Stimulated activated CD4-positive, alpha-beta T cell treated with anti-CD3 and anti-CD28 coated beads, Interleukin-1b, Interleukin-23, amount 100 ng/mL, for 24 hours (primary cell): ENCODE results near the gene UBA52.
A peak's percentile ranks its signal among the peaks of the same experiment; 100 is the strongest.
"Not testable (repeated sequence)": the region's sequence is repeated elsewhere in the genome, so short reads cannot be mapped to it uniquely, and the experiment has no call there.

Source experiments
- DNase-seq, 4 experiments: peaks; one replicate each; pipeline ENCODE4 v3.0.0-alpha.2; 2020; ENCODE audit warnings: low read depth in 4 of 4, low spot score in 1 of 4

Gene UBA52

DNA sequence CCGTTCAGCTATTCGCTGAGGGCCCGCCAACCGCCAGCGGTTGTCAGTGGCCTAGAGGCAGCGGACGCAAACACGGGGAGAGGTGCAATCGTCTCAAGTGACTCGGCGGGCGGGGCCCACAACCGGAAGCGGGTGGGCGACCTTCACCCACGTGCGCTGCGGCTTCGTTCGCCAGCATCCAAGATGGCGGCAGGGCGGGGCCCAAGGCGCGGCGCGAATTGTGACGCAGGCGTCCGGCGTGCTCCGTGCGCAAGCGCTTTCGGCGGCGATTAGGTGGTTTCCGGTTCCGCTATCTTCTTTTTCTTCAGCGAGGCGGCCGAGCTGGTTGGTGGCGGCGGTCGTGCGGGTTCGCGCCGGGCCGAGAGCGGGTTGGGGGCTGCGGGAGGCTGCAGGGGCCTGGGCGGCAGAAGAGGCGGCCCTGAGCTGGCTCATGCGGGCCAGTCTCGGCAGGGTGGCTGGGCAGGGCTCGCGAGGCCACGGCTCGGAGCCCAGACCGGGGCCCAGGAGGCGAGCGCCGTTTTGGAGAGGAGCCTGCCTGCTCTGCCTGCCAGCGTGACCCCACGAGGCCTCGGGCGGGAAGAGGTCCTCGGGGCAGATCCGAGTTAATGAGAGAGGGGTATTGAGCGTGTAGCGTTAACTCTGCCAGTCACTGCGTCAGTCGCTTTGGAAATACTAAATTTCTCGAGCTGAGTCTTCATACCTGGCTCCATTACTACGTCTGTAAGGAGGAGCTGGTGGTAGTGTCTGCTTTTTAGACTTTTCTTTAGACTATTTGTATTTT lies at the start of gene UBA52:
UBA52 (plus strand) TSS at position 294 of the 781 bp plus-strand sequence. CDS start 1,444 bp downstream, outside the sequence.
- peak; percentile 95 to 99 (median 98) for DNase-seq

DNA sequence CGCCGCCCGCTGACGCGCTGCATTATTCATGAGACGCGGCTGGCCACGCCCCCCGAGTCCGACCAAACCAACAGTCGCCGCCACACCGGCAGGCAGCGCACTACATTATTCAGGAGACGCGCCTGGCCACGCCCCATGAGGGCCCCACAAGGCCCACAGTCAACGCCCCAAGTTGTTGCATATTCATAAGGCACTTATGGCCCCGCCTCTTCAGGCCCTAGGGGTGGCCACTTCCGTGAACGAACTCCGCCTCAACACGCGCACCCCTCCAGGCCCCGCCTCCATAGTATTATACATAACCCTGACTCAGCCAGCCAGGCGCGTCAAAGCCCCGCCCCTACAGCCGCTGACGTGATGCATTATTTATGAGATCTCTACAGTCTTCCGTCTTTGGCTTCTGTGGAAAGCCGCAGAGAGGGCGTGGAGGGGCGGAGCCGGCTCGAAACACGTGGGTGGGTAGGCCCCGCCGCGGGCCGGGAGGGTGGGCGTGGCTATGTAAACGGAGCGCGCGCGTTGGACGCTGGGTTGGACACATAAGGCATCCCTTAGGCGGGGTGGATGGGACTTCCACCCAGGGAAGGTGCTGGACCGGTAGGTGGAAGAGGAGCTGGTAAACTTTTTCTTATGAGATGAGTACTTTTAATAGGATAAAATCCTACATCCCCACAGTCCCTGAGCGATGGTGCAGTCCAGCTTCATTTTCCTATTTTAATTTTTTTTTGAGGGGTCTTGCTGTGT lies 49.4 kb upstream of the UBA52 start:
- DNase-seq: peak; percentile 100

DNA sequence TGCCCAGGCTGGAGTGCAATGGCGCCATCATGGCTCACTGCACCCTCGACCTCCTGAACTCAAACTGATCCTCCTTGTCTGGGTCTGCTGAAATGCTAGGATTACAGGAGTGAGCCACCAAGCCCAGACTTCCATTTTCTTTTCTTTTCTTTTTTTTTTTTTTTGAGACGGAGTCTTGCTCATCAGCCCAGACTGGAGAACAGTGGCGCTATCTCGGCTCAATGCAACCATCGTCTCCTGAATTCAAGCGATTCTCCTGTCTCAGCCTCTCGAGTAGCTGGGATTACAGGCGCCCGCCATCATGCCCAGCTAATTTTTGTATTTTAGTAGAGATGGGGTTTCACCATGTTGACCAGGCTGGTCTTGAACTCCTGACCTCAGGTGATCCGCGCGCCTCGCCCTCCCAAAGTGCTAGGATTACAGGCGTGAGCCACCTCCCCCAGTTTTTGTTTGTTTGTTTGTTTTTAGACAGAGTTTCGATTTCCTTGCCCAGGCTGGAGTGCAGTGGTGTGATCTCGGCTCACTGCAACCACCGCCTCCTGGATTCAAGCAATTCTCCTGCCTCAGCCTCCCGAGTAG lies 48.7 kb upstream of the UBA52 start:
- DNase-seq: not testable (repeated sequence)

DNA sequence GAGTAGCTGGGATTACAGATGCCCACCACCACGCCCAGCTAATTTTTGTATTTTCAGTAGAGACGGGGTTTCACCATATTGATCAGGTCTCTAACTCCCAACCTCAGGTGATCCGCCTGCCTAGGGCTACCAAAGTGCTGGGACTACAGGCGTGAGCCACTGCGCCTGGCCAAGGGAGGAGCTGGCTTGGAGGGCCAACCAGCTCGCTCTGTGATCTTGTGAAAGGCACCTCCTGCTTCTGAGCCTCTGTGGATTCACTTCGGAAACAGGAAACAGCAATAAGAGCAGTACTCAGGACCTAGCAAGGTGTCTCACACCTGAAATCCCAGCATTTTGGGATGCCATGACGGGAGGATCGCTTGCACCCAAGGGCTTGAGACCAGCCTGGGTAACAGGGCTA lies 47.8 kb upstream of the UBA52 start:
- DNase-seq: no peak

DNA sequence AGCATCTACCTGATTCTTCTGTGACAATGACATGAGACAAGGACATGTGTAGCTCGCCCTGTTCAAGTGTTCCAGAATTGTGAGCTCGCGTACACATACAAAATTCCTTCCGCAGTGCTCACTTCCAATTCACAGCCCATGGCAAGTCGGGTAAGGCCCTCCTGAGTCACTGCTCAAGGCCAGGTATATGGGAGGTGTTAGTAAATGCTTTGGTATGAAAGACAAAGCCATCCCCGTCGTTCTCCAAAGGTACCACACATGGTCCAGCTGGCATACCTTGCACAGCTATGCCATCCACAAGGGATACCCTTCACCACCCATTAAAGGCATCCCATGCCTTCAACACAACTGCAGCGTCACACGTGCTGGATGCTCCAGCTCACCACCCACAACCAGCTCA lies 45.3 kb upstream of the UBA52 start:
- DNase-seq: no peak

DNA sequence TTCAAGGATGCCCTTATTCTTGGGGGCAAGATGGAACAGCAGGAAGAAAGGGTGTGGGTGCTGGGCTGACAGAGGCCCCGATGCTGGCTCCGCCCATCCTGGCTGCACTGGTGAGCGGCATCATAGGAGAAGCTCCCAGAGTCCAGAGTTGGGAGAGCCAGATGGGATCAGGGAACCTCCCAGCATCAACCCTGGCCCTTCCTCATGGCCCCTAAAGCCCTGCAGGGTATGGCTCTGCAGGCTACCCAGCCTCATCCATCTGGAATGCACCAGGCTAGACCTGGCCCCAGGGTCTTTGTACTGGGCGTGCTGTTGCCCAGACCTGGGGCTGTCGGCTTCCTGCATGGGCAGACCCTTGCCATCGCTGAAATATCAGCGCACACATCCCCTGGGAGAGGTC lies 41.9 kb upstream of the UBA52 start:
- DNase-seq: no peak

DNA sequence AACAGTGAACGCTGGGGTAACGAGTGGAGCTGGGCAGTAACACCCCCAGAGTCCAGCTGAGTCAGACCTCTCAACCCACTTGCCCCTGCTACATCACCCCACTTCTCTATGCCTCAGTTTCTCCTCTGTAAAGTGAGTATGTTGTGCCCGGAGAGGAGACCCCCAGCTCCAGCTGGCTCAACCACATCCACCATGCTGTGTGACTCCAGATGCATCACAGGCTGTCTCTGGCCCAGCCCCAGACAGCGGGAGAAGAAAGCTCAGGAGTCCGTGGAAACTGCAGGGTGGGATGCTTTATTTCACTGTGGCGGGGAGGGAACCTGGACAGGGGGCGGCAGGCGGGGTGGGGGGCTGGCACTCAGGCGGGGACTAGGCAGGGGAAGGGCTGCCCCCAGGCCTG lies 40.2 kb upstream of the UBA52 start:
- no peak for DNase-seq

DNA sequence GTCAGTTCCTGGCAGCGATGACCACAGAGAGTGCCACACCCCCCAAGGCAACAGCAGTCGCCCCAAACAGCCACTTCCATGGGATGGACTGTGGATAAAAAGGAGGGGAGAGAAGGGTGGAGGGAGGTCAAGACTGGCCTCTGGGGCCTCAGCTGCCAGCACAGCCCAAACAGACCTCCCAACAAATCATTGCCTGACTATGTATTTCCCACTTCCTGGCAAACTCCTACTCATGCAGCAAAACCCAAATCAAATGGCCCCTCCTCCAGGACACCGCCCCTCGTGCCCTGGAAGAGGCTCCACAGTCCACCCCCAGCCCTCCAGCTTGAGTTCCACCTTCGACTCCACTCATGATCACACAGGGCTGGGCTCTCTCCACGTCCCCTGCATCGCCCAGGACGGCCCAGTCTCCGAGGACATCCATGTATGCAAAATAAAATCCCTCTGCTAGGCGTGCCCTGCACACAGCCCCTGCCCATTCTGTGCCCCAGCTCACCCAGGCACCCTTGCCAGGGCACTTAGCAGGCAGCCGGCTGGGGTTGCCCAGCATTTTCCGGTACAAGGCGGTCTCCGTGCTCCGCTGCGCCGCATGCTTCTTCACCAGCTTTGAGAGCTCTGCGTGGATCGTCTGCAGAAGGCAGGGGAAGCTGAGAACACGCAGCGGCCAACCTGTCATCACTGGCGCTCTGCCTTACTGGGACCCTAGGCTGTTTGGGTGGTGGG lies 39.3 kb upstream of the UBA52 start:
- no peak for DNase-seq

DNA sequence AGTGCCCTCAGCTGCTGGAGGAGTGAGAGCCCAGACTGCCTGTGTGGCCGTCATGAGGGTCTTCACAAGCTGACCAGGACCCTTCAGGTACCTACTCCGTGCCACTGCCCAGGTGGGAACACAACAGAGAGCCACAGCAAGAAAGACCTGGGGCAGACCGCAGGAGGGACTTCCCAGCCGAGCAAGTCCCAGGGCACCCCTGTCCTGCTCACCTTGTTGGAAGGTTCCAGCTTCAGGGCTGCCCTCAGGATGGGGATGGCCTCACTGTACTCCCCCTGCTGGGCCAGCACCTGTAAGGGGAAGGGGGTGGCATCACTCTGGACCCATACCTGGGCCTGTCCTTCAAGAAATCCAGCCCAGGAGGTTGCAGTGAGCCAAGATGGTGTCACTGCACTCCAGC lies 38.6 kb upstream of the UBA52 start:
- DNase-seq: no peak

DNA sequence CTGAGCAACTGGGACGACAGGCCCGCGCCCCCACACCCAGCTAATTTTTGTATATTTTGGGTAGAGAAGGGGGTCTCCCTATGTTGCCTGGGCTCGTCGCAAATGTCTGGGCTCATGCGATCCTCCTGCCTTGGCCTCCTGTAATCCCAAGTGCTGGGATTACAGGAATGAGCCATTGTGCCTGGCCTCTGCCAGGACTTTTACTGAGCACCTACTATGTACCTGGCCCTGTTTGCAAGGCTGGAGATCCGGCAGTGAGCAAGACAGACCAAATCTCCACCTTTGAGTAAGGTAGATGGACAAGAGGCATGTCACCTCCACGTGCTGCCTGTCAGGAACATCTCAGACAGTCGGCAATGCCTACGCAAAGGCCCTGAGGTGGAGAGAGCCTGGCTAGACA lies 35.2 kb upstream of the UBA52 start:
- DNase-seq: no peak

DNA sequence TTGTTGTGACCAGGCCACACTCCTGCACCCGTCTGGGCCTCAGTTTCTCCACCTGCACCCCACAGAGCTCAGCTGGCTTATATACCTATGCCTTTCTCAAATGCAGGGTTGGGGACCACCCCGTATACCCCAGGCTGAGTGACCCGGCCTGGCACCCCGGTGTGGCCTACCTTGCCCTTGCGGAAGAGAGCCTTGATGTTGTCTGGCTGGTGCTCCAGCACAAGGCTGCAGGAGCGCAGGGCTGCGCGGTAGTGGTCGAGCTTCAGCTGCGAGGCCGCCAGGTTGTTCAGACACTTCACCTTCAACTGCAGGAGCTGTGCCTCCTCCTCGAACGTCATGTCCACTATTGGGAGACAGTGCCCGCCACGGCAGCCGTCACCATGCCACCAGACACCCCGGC lies 34.2 kb upstream of the UBA52 start:
- DNase-seq: no peak

DNA sequence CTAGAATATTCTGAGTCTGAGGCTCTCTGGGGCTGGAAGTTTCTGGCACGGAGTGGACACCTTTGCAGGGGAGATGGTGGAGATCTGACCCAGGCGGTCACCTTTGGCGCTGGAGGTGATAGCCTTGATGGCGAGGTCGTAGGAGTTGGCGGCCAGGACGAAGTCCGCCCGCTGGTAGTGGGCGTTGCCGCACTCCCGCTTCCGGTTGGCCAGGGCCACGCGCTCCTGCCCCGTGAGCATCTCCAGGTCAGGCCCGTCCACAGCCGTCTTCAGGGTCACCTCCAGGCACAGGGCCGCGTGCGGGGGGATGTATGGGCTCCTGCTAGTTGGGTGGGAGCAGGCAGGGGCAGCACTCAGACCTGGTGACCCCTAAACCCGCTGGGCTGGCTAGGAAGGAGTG lies 33.5 kb upstream of the UBA52 start:
- DNase-seq: no peak

DNA sequence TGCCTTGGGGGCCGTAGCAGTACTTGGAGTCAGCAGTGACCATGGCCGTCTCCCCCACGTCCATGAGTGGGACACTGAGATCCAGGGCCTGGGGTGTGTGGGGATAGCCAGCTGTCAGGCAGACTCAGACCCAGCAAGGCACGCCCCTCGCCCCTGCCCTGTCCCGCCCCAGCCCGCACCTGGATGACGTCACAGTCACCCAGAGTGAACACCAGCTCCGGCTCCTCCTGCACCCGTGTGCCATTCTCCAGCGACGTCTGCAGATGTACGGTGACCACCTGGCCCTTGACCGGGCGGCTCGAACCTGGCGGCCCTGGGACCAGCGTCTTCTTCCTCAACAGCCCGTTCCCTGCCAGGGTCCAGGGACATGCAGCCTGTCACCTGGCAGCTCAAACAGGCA lies 32.3 kb upstream of the UBA52 start:
- no peak for DNase-seq

DNA sequence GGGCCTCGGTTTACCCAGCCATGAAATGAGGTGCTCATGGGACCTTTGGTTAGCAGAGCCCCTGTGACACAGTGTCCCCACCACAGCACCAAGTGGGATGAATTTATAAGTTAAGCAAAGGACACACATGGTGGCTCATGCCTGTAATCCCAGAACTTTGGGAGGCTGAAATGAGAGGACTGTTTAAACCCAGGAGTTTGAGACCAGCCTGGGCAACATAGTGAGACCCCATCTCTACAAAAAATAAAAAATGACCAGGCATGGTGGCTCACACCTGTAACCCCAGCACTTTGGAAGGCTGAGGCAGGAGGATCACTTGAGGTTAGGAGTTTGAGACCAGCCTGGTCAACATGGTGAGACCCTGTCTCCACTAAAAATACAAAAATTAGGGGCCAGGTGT lies 31.5 kb upstream of the UBA52 start:
- not testable (repeated sequence) for DNase-seq

DNA sequence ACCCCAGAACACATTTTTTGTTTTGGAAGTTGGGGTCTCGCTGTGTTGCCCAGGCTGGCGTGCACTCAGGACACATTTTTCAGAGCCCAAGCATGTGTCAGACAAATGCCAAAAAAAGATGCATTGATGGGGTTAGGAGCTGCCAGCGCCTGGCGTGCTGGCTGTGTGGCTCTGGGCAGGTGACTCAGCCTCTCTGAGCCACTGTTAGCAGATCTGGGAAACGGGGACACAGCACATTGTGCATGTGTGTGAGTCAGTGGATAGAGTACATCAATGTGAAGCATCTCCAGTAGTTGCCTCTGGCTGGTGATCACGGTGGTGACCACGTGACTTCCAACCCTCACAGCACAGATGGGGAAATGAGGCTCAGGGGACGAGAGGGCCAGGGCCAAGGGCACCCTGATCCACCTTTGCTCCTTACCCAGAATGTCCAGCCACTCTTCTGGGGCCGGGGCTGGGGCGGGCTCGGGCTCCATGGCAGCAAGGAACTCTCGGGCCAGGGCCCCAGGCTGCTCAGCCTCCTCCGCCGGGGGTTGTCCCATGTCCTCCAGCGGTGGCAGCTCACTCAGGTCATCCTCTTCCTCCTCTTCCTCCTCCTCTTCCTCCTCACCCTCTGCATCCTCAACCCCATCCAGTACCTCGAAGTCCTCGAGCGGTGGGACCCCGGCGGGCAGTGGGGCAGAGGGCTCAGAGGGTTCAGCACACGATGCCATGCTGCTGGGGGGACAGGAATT lies 30.2 kb upstream of the UBA52 start:
- DNase-seq: no peak

DNA sequence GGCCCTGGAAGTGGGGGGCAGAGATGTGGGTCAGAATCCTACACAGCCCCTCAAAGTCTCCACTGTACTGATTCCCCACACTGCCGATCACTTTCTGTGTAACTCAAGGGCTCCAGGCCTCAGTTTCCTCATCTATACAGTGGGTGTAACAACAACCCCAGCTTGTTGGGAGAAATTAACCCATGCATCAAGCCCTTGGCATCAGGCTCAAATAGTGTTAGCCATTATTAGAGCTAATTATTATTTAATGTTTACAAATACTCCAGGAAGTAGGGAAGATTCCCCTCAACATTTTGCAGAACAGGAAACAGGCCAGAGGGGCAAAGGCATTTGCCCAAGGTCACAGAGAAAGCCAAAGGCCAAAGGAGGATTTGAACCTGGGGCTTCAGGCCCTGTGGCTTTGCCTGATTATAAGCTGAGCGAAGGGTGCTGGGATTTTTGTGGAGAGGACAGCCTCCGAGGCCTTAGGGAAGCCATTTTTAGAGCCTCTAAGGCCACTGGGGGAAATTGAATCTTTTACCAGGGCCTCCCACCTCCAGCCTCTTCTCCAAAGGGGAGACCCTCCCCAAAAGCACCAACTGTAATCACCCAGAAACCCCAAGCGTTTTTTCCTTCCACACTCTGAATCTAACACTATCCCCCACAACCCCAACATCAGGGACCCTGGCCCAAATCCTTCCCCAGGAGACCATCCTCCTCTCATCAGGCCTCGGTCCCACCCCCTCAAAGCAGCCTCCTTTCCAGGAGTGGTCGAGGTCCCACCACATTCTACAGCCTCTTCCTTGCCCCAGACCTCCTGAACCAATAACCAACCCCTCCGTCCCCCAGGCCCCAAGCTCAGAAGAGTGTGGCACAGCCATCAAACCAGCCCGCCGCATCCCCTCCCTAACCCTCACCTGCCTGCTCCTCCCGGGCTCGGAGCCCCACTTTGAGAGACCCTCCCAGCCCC lies 29.4 kb upstream of the UBA52 start:
- DNase-seq: no peak

DNA sequence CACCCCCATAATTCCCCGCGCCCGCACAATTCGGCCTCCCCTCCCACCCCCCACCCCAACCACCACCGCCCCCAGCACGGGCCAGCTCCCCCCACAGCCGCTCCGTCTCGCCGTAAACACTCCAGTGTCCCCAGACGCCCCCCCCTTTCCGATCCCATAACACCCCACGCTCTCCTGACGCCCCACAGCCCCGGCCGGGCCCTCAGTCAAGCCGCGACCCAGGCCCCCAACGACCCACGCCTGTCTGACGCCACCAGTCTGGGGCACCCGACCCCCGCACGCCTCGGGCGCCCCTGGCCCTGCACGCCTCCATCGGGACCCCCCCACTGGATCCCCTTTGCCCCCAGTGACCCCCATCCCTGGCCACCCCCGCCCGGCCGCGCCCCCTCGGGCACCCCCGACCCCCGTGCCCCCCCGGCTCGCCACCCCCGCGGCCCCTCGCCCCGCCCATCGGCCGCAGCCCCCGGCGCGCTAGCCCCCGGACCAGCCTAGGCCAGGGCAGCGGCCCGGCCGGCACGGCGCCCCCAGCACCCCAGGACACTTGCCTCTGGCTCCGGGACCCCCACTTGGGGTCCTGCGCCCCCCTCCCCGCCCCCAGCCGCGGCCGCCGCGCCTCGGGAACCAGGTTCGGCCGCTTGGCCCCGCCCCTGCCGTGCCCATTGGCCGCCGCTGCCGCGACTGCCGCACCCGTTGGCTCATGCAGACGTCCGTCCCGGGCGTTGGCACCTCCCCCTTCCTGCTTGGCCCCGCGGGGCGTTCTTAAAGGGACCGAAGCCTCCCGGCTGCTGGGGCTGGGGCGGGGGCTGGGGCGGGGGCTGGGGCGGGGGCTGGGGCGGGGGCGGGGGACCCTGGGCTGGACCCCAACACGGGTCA lies 28.5 kb upstream of the UBA52 start, which contains the start of gene FKBP8:
FKBP8 (minus strand) TSS at position 633 of the 873 bp plus-strand sequence. CDS start 1,603 bp downstream, outside the sequence.
- DNase-seq: peak; percentile 85 to 95 (median 92)

DNA sequence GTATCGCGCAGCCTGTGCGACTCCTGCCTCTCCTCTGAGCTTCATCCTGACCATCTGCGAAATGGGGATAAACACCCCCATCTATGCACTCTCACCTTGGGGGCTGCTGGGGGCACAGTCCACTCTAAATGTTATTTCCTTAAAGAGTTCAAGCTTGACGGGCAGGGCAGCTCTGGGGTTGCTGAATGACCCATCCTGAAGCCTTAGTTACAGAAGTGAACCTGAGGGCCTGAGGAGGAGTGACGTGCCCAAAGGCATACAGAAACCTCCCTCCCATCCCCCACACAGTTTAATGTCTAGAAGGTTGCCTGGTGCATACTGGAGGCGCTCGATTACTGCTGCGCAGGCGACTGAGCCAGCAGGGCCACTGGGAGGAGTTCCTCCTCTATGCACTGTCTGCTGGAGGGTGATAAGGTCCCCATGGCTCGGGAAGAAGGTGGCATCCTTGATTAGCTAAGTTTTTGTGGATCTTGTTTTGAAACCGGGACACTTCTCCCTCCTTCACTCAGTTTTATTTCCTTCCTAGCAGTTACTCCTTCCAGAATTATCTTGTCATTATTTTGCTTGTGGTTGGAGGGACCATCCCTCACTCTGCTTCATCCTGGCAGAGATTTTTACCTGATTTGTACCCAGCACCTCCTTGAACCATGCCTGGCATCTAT lies 27.7 kb upstream of the UBA52 start:
- peak; percentile 55 to 75 (median 58) for DNase-seq
